Measurements from ENCODE around the gene RAPGEF4. TPM values are rescaled to one million over a fixed set of nuclear protein-coding genes. Genes with fewer than 3 reads are reported as not detected.
A peak's percentile ranks its signal among the peaks of the same experiment; 100 is the strongest.

The RAPGEF4 gene
- total RNA-seq, 2 experiments from 2014 or later, result 0.33 to 0.72 TPM

DNA sequence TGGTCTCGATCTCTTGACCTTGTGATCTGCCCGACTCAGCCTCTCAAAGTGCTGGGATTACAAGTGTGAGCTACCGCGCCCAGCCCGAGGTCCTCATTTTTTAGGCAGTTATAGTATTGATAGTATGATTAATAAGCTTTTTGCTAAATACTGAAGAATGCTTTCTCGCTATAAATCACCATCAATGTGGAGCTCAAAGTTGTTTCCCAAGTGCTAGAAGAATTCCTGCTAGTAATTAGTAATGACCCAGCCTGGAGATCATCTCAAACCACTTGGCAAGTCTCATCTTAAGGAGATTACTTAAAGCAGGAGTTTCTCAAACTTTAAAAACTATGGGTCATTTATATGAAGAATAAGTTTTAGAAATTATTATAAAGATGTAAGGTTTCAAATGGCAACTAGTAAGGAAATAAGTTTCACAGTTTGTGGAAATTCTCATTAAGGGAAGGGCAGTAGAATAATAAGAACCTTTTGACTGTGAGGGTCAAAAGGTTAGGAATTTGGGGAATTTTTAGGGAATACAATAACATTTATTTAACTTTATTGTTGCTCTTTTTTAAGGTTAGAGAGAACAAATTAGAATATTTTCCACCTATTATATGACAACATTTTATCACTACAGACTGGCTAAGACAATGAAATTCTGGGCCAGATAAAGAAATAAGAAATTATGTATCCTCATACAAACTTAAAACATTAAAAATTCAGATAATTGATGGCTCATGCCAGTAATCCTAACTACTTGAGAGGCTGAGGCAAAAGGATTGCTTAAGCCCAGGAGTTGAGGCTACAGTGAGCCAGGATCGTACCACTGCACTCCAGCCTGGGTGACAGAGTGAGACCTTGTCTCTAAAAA is 191.4 kb downstream of the RAPGEF4 start:
- peaks cover 20% of the 10 kb centered on the region for H3K27me3 Mint-ChIP-seq
- no peak overlapping the region for H3K4me3 Mint-ChIP-seq
- H3K9me3 Mint-ChIP-seq, result no peaks in the 10 kb centered on the region
- H3K27ac Mint-ChIP-seq, result no peak overlapping the region
- H3K36me3 Mint-ChIP-seq, result no peaks in the 10 kb centered on the region
- no peak for DNase-seq
- H3K4me1 Mint-ChIP-seq, result peaks cover 13% of the 10 kb centered on the region

DNA sequence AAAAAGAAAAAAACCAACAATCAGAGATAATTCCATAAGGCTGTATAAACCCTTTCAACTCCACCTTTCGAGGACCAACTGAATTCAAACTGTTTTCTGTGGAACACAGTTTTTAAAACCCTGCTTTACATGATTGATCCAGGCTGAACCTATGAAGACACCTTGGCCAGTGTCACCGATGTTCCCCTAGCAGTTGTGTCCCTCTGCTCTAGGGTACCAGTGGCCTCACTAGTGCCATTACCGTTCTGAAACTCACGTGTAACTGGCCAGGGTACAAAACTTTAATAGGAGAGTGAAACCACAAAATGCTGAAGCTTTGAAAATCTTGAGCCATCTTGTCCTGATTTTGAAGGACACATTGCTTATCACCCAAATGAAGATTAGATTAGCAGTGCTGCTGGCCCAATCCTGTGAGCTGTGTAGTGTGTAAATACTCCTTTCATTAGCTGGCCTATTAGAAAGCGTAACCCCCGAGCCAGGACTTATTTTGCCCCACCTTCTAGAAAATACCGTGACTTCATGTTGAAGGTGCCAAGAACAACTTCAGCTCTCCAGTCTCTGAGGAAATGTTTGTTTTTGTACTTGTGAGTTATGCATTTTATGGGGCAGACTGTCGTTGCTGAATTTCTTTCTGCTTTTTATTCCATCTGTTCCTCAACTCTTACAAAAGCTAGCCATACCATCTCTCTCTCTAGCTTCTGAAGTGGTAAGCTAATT is 192.2 kb downstream of the RAPGEF4 start:
- Mint-ChIP-seq H3K9me3 (no peaks in the 10 kb centered on the region), H3K27me3 (peaks cover 20% of the 10 kb centered on the region), H3K36me3 (no peaks in the 10 kb centered on the region), H3K4me1 (peaks cover 13% of the 10 kb centered on the region), H3K27ac (no peak overlapping the region), H3K4me3 (no peak overlapping the region)
- DNase-seq, result no peak

DNA sequence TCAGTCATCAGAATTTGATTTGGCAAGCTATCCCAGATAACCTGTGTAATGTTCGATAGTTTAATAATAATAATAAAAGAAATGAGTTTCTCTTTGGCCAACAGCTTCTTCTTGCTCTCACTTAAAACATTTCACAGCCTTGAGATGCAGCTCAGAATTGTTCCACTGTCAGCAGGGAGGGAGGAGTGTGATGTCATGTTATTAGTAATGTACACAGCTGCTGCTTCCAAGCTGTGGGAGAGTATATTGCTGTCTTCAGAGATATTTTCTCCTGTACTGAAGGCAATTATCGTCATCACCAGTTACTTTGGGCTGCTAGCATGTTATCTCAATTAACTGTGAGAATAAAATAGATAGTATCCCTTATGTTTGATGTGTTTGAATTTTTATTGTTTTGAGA is 193.1 kb downstream of the RAPGEF4 start:
- DNase-seq, result no peak
- H3K9me3 Mint-ChIP-seq, result no peaks in the 10 kb centered on the region
- H3K4me3 Mint-ChIP-seq, result no peak overlapping the region
- no peak overlapping the region for H3K27ac Mint-ChIP-seq
- peaks cover 13% of the 10 kb centered on the region for H3K4me1 Mint-ChIP-seq
- peaks cover 20% of the 10 kb centered on the region for H3K27me3 Mint-ChIP-seq
- H3K36me3 Mint-ChIP-seq, result no peaks in the 10 kb centered on the region

DNA sequence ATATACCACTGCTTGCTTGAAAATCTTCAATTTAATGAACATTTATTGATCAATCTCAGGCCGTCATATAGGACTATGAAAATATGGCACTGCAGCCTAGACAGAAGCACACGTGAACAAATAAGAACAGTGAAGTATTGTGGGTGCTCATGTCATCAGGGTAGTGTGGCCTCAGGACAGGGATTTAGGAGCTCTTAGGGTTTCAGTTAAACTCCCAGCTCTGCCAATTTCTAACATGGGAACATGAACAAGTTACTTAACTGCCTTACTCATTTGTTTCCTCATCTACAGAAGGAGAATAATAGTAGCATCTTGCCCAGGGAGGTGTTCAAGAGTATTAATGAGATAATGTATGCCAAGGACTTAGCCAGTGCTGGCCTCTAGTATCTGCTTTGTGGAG is 194.0 kb downstream of the RAPGEF4 start:
- H3K27me3 Mint-ChIP-seq, result peaks cover 20% of the 10 kb centered on the region
- no peak for DNase-seq
- no peaks in the 10 kb centered on the region for H3K36me3 Mint-ChIP-seq
- peaks cover 10% of the 10 kb centered on the region for H3K4me1 Mint-ChIP-seq
- no peak overlapping the region for H3K4me3 Mint-ChIP-seq
- no peaks in the 10 kb centered on the region for H3K9me3 Mint-ChIP-seq
- H3K27ac Mint-ChIP-seq, result no peak overlapping the region

GRCh38 chr2:172930871-172931255 is 195.2 kb downstream of the RAPGEF4 start:
- Mint-ChIP-seq H3K27ac (no peak overlapping the region), H3K4me3 (no peak overlapping the region)

DNA sequence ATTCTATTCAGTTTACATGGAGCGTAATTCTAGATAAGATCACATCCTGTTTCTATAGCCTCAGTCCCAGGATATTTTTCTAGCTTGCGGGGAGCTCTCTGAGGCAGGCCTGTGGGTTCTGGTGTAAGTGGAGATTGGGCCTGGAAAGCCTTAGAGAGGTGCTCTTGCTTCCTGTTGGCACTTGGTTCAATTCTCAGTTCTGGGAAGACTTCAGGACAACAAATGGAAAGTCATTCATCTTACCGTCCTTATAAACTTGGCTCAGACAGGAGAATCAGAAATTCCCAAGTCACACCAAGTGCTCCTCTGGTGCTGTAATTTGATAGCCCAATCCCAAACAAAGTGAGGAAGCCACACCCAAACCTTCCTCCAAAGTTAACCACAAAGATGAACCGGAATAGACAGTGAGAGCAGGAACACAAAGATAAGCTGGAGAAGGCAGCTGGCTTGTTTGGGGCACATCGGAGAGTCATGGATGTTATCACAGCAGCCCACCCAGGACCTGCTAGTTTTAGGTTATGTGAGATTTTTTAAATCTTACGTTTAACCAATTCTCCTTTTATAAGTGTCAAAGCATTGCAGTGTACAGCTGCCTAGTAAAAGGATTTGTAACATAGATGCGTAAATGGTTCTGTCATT is 195.7 kb downstream of the RAPGEF4 start:
- H3K9me3 Mint-ChIP-seq, result no peaks in the 10 kb centered on the region
- no peak overlapping the region for H3K4me3 Mint-ChIP-seq
- H3K27ac Mint-ChIP-seq, result no peak overlapping the region
- peaks cover 10% of the 10 kb centered on the region for H3K4me1 Mint-ChIP-seq
- no peaks in the 10 kb centered on the region for H3K36me3 Mint-ChIP-seq
- H3K27me3 Mint-ChIP-seq, result peaks cover 16% of the 10 kb centered on the region
- DNase-seq, result no peak

More at GRCh38 chr2:172930871-172931255, 195.2 kb downstream of the RAPGEF4 start:
- H3K4me1 Mint-ChIP-seq, result peaks cover 10% of the 10 kb centered on the region
- peaks cover 16% of the 10 kb centered on the region for H3K27me3 Mint-ChIP-seq
- no peak for DNase-seq
- H3K36me3 Mint-ChIP-seq, result no peaks in the 10 kb centered on the region
- H3K9me3 Mint-ChIP-seq, result no peaks in the 10 kb centered on the region

DNA sequence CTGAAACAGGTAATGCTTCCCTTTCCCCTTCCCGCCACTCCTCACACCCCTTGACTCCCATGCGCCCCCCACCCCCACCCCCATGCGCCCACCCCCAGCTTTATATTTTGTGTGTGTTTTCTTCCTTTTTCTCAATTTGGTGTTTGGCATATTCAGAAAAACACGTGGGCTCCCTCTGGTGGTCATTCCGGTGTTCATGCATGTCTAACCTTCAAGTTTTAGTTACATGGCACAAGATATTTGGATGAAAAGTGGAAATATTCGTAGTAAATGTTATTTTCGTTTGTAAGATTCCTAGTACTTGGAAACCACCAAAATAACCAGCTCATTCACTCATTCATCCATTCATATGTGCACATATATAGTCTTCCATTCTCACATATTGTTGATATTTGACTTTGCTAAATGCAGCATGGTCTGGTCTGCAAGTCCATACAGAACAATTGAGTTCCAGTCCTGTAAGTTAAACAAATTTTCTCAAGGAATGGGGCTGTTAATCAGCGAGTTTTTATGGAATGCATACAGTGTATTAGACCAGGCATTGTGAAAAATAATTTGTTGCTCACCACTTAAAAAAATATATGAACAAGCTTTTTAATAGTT is 196.4 kb downstream of the RAPGEF4 start:
- no peaks in the 10 kb centered on the region for H3K36me3 Mint-ChIP-seq
- no peaks in the 10 kb centered on the region for H3K9me3 Mint-ChIP-seq
- DNase-seq, result peak; percentile 57
- no peak overlapping the region for H3K4me3 Mint-ChIP-seq
- peaks cover 16% of the 10 kb centered on the region for H3K27me3 Mint-ChIP-seq
- peaks cover 10% of the 10 kb centered on the region for H3K4me1 Mint-ChIP-seq
- no peak overlapping the region for H3K27ac Mint-ChIP-seq

GRCh38 chr2:172937884-172938712 is 202.5 kb downstream of the RAPGEF4 start:
- Mint-ChIP-seq H3K9me3 (peaks cover 18% of the 10 kb centered on the region), H3K4me1 (peaks cover 4% of the 10 kb centered on the region), H3K27me3 (no peaks in the 10 kb centered on the region), H3K4me3 (no peak overlapping the region), H3K27ac (no peak overlapping the region), H3K36me3 (peaks cover 6% of the 10 kb centered on the region)
- no peak for DNase-seq

DNA sequence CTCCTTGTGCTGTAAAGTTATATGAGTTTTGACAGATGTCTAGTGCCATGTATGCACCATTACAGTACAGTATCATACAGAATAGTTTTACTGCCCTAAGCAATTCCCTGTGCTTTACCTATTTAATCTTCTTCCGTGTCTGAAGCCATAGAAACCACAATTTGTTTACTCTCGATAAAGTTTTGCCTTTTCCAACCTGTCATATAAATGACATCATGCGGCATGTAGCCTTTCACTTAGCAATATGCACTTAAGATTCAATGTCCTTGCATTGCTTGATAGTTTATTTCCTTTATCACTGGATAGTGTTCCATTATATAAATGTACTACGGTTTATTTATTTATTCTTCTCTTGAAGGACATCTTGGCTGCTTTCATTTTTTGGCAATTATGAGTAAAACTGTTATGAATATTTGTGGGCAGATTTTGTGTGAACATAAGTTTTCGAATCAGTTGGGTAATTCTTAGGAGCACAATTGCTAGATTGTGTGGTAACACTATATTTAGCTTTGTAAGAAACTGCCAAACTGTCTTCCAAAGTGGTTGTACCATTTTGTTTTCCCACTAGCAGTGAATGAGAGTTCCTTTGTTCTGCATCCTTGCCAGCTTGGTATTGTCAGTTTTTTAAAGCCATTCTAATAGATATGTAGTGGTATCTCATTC is 203.2 kb downstream of the RAPGEF4 start:
- peaks cover 6% of the 10 kb centered on the region for H3K36me3 Mint-ChIP-seq
- no peak overlapping the region for H3K27ac Mint-ChIP-seq
- H3K27me3 Mint-ChIP-seq, result no peaks in the 10 kb centered on the region
- H3K9me3 Mint-ChIP-seq, result peaks cover 18% of the 10 kb centered on the region
- H3K4me1 Mint-ChIP-seq, result peaks cover 10% of the 10 kb centered on the region
- H3K4me3 Mint-ChIP-seq, result no peak overlapping the region
- no peak for DNase-seq

- Mint-ChIP-seq H3K36me3 (peaks cover 10% of the 10 kb centered on the region), H3K27ac (peak overlapping the region; percentile 80), H3K4me1 (peaks cover 32% of the 10 kb centered on the region), H3K9me3 (peaks cover 16% of the 10 kb centered on the region), H3K4me3 (peak overlapping the region; percentile 51), H3K27me3 (no peaks in the 10 kb centered on the region)
- DNase-seq, result no peak
Observed at GRCh38 chr2:172943539-172943938, 207.9 kb downstream of the RAPGEF4 start.

DNA sequence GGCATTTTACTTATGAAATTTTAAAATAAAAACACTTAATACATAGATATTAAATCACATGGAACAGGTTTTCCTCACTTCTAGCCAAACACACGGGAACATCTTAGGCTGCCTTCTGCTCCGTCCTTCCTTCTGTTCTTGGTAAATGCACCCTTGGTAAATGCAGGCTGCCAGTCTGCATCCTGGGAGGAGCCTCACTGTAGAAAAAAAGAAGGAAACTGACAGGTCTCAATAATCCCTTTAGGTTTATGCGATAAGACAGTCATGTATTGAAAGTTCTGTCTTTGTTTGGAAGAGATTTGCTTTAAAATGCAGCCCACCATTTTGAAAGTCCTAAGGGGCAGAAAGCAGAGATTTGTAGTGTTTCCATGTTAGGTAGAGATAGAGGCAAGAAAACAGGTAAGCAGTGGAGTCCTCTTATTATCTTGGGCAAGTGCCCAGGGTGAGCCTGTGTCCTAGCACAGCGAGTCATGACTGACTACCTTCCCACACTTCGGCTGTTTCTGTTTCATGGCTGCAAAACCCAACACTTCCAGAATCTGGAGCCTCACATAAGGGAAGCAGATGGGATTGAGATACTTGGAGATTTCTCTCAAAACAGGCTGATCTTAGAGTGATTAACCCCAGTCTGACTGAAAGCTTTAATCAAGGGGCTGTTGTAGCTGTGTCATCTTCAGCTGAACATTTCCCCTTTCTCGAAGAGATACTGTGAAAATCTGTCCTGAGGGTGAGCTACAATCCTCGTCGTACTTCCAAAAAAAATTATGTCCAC is 208.6 kb downstream of the RAPGEF4 start:
- Mint-ChIP-seq H3K27ac (peak overlapping the region; percentile 80), H3K9me3 (peaks cover 15% of the 10 kb centered on the region), H3K36me3 (peaks cover 10% of the 10 kb centered on the region), H3K4me3 (peak overlapping the region; percentile 60), H3K27me3 (no peaks in the 10 kb centered on the region), H3K4me1 (peaks cover 32% of the 10 kb centered on the region)
- DNase-seq, result no peak

GRCh38 chr2:172944794-172945509 is 209.3 kb downstream of the RAPGEF4 start:
- DNase-seq, result no peak
- Mint-ChIP-seq H3K27ac (peak overlapping the region; percentile 80), H3K4me1 (peaks cover 32% of the 10 kb centered on the region), H3K27me3 (no peaks in the 10 kb centered on the region), H3K36me3 (peaks cover 8% of the 10 kb centered on the region), H3K4me3 (peak overlapping the region; percentile 40), H3K9me3 (peaks cover 8% of the 10 kb centered on the region)

DNA sequence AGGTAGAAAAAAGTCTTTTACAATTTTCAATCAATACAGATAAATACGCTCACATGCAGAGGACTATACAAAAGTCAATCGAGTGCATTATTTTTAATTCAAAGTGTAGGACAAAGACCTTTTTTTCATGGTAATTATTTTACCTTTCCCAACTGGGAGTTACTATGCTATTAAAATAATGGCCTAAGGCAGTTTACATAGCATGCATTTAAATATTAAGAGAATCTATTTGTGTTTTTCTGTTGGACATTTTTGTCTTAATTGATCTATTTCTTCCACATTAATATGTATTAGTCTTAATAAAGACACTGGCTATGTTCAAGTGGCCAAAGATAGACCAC is 209.8 kb downstream of the RAPGEF4 start:
- H3K9me3 Mint-ChIP-seq, result peaks cover 6% of the 10 kb centered on the region
- no peak overlapping the region for H3K4me3 Mint-ChIP-seq
- H3K4me1 Mint-ChIP-seq, result peaks cover 32% of the 10 kb centered on the region
- peak overlapping the region; percentile 80 for H3K27ac Mint-ChIP-seq
- no peaks in the 10 kb centered on the region for H3K27me3 Mint-ChIP-seq
- H3K36me3 Mint-ChIP-seq, result peaks cover 8% of the 10 kb centered on the region
- DNase-seq, result no peak

All from activated naive CD8-positive, alpha-beta T cell treated with anti-CD3 and anti-CD28 coated beads for 36 hours (primary cell).